IMR-90 (cell line): ENCODE results near the gene RIMS4.

Experiments
- CEBPB ChIP-seq: IDR thresholded peaks from 2 replicates; pipeline ENCODE4 v1.6.1; 2012; ENCODE audit warnings: low read depth, low read length, improper control_type of control experiment
- CHD1 ChIP-seq: IDR thresholded peaks from 2 replicates; pipeline ENCODE4 v1.6.1; 2012; ENCODE audit warnings: low read depth, low read length, improper control_type of control experiment
- CTCF ChIP-seq: conservative IDR thresholded peaks from 2 replicates; pipeline ENCODE4 v1.5.1; 2012; ENCODE audit warnings: mild to moderate bottlenecking, low read depth, low read length, improper control_type of control experiment
- FOS ChIP-seq: fragments of 150-350 bp; IDR thresholded peaks from 2 replicates; pipeline ENCODE4 v1.6.1; 2016; ENCODE audit warnings: low read depth, low read length
- MAFK ChIP-seq: IDR thresholded peaks from 2 replicates; pipeline ENCODE4 v1.6.1; 2012; ENCODE audit warnings: low read depth, low read length, improper control_type of control experiment
- MAZ ChIP-seq: IDR thresholded peaks from 2 replicates; pipeline ENCODE4 v1.6.1; 2012; ENCODE audit warnings: low read depth, mild to moderate bottlenecking, low read length, improper control_type of control experiment, moderate library complexity, borderline replicate concordance
- MXI1 ChIP-seq: IDR thresholded peaks from 2 replicates; pipeline ENCODE4 v1.6.1; 2012; ENCODE audit warnings: low read depth, mild to moderate bottlenecking, low read length, moderate library complexity, borderline replicate concordance
- POLR2A ChIP-seq: IDR thresholded peaks from 2 replicates; pipeline ENCODE4 v1.6.1; 2012; ENCODE audit warnings: mild to moderate bottlenecking, low read depth, low read length
- RFX5 ChIP-seq: IDR thresholded peaks from 2 replicates; pipeline ENCODE4 v1.8.0; 2012; ENCODE audit warnings: low read depth, mild to moderate bottlenecking, low read length, moderate library complexity
- TF ChIP-seq, protein P1 (sequence below): fragments of 150-350 bp; IDR thresholded peaks from 2 replicates; pipeline ENCODE4 v1.6.1; 2017; ENCODE audit warnings: mild to moderate bottlenecking, antibody characterized with exemption, low read length, low read depth

- no peak for TF ChIP-seq CTCF
- TF ChIP-seq POLR2A: no peak
- TF ChIP-seq MAZ: no peak
- TF ChIP-seq RFX5: no peak
- TF ChIP-seq CHD1: no peak
- TF ChIP-seq CEBPB: no peak
- no peak for TF ChIP-seq MXI1
- TF ChIP-seq MAFK: no peak
- TF ChIP-seq, protein P1, sequence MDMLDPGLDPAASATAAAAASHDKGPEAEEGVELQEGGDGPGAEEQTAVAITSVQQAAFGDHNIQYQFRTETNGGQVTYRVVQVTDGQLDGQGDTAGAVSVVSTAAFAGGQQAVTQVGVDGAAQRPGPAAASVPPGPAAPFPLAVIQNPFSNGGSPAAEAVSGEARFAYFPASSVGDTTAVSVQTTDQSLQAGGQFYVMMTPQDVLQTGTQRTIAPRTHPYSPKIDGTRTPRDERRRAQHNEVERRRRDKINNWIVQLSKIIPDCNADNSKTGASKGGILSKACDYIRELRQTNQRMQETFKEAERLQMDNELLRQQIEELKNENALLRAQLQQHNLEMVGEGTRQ: no peak
- no peak for TF ChIP-seq FOS
Measured at GRCh38 chr20:44807051-44807683, 3.2 kb downstream of the RIMS4 start.
